Neural cell (in vitro differentiated cells): ENCODE results near the gene GRXCR1. TPM values are rescaled to one million over a fixed set of nuclear protein-coding genes. Genes with fewer than 3 reads are reported as not detected.

Source experiments
- H2AFZ ChIP-seq: fragments of 200-600, 300-800 bp; sonication (generic), shearing (Covaris generic); 2 replicates; pipeline ENCODE4 v1.6.0; 2014; ENCODE audit warnings: low read depth, mild to moderate bottlenecking, antibody characterized with exemption, low read length, moderate library complexity
- H3F3A ChIP-seq: fragments of 200-600 bp; shearing (Covaris generic); 2 replicates; pipeline ENCODE4 v1.6.1; 2016; ENCODE audit warnings: mild to moderate bottlenecking, moderate library complexity, mixed read lengths, antibody characterized with exemption, low read length; ENCODE audit not compliant: insufficient read depth, poor library complexity, severe bottlenecking
- H3K27ac ChIP-seq: fragments of 200-600, 300-800 bp; sonication (generic), shearing (Covaris generic); 2 replicates; pipeline ENCODE4 v1.5.1; 2014; ENCODE audit warnings: mild to moderate bottlenecking, low read length, moderate library complexity
- H3K27me3 ChIP-seq: fragments of 300-800, 200-600 bp; sonication (generic), shearing (Covaris generic); 2 replicates; pipeline ENCODE4 v1.6.0; 2014; ENCODE audit warnings: mild to moderate bottlenecking, low read depth, low read length, moderate library complexity; ENCODE audit not compliant: insufficient read depth
- H3K36me3 ChIP-seq: fragments of 300-800, 200-600 bp; sonication (generic), shearing (Covaris generic); 2 replicates; pipeline ENCODE4 v1.5.1; 2014; ENCODE audit warnings: mild to moderate bottlenecking, antibody characterized with exemption, low read length, moderate library complexity; ENCODE audit not compliant: insufficient read depth
- H3K4me2 ChIP-seq: fragments of 300-800, 200-600 bp; sonication (generic), shearing (Covaris generic); 2 replicates; pipeline ENCODE4 v1.6.0; 2014; ENCODE audit warnings: mild to moderate bottlenecking, low read length
- H3K4me3 ChIP-seq: fragments of 300-800, 200-600 bp; sonication (generic), shearing (Covaris generic); 2 replicates; pipeline ENCODE4 v1.5.1; 2014; ENCODE audit warnings: mild to moderate bottlenecking, low read length, moderate library complexity
- H3K79me2 ChIP-seq: fragments of 200-600 bp; shearing (Covaris generic); replicated peaks from 2 replicates; pipeline ENCODE4 v1.6.0; 2014; ENCODE audit warnings: mild to moderate bottlenecking, low read length, moderate library complexity; ENCODE audit not compliant: insufficient read depth
- H3K9ac ChIP-seq: fragments of 300-800, 200-600 bp; sonication (generic), shearing (Covaris generic); 2 replicates; pipeline ENCODE4 v1.6.1; 2016; ENCODE audit warnings: mild to moderate bottlenecking, low read length, mixed read lengths
- H3K9me2 ChIP-seq: fragments of 200-600 bp; shearing (Covaris generic); 2 replicates; pipeline ENCODE4 v1.6.1; 2016; ENCODE audit warnings: mild to moderate bottlenecking, low read length, mixed read lengths; ENCODE audit not compliant: insufficient read depth
- H3K9me3 ChIP-seq: fragments of 200-600, 300-800 bp; sonication (generic), shearing (Covaris generic); 2 replicates; pipeline ENCODE4 v1.6.1; 2016; ENCODE audit warnings: mild to moderate bottlenecking, mixed run types, low read length, moderate library complexity, mixed read lengths
- H4K20me1 ChIP-seq: fragments of 200-600 bp; shearing (Covaris generic); 2 replicates; pipeline ENCODE4 v1.6.1; 2016; ENCODE audit warnings: mild to moderate bottlenecking, mixed run types; ENCODE audit not compliant: insufficient read depth
- EP300 ChIP-seq: fragments of 450-650 bp; conservative IDR thresholded peaks from 2 replicates; pipeline ENCODE4 v1.6.1; 2014; ENCODE audit warnings: antibody characterized with exemption, mild to moderate bottlenecking, moderate library complexity; ENCODE audit not compliant: poor library complexity, severe bottlenecking
- MXI1 ChIP-seq: fragments of 450-650 bp; conservative IDR thresholded peaks from 2 replicates; pipeline ENCODE4 v1.6.1; 2014; ENCODE audit warnings: antibody characterized with exemption, mild to moderate bottlenecking; ENCODE audit not compliant: poor library complexity, severe bottlenecking
- POLR2AphosphoS5 ChIP-seq: IDR thresholded peaks from 2 replicates; pipeline ENCODE4 v1.6.1; 2012
- RAD21 ChIP-seq: fragments of 450-650 bp; conservative IDR thresholded peaks from 2 replicates; pipeline ENCODE4 v1.6.1; 2014; ENCODE audit warnings: antibody characterized with exemption, mild to moderate bottlenecking, moderate library complexity
- SMC3 ChIP-seq: fragments of 450-650 bp; conservative IDR thresholded peaks from 2 replicates; pipeline ENCODE4 v1.6.1; 2014; ENCODE audit warnings: antibody characterized with exemption, mild to moderate bottlenecking, moderate library complexity; ENCODE audit not compliant: poor library complexity
- TAF1 ChIP-seq: IDR thresholded peaks from 2 replicates; pipeline ENCODE4 v1.6.1; 2012; ENCODE audit warnings: low read depth
- polyA plus RNA-seq: library from polyadenylated mRNA; depleted of rRNA; stranded (reverse); fragments of >200 nt; gene quantifications from 2 replicates; pipeline ENCODE4 v1.2.3, GENCODE V29; 2014
- TF ChIP-seq, protein P1 (sequence below): fragments of 450-650 bp; IDR thresholded peaks from 2 replicates; pipeline ENCODE4 v1.5.1; 2014; ENCODE audit warnings: antibody characterized with exemption, mild to moderate bottlenecking, moderate library complexity; ENCODE audit not compliant: poor library complexity, severe bottlenecking
- TF ChIP-seq, protein P2 (sequence below): IDR thresholded peaks from 2 replicates; pipeline ENCODE4 v1.6.1; 2012; ENCODE audit warnings: borderline replicate concordance

Gene GRXCR1
- polyA plus RNA-seq, 1 donor from 2014 or later: not detected

DNA sequence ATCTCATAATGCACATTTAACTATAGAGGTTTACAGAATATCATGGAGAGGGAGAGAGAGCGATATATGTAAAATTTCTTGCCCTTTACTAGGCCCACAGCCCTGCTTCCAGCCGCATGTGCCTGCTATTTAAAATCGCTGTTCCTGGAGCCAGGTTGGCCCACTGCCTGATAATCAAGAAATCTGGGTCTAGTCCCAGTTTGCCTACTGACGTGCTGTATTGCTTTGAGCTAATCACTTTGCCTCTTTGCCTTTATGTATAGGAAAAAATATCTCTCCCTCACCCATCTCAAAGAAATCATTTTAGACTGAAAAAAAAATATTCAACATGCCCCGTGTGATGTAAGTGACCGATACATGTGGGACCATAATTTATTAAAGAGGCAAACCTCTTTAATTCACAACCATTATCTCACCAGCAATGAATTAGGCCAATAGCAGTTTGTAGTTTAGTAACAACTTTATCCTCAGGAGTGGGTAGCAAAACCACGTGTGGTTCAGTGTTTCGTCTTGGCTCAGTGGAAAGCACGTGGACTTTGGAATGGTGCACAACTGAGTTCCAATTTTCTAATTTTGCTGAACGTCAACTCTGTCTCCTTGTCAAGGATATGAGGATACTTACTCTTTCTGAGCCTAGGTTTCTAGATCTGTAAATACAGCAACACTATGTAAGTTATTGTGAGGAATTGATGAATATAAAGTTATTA is 62.6 kb downstream of the GRXCR1 start:
- no peaks in the 10 kb centered on the region for H3F3A ChIP-seq
- no peak overlapping the region for H2AFZ ChIP-seq
- no peaks in the 10 kb centered on the region for H3K79me2 ChIP-seq
- H3K4me3 ChIP-seq: peak overlapping the region; percentile 50
- no peak overlapping the region for H3K4me2 ChIP-seq
- no peaks in the 10 kb centered on the region for H3K9me2 ChIP-seq
- peak overlapping the region; percentile 85 for H3K27ac ChIP-seq
- H4K20me1 ChIP-seq: no peaks in the 10 kb centered on the region
- H3K9me3 ChIP-seq: no peaks in the 10 kb centered on the region
- no peaks in the 10 kb centered on the region for H3K27me3 ChIP-seq
- peak overlapping the region; percentile 48 for H3K9ac ChIP-seq
- no peaks in the 10 kb centered on the region for H3K36me3 ChIP-seq
- TF ChIP-seq TAF1: no peak
- TF ChIP-seq MXI1: no peak
- TF ChIP-seq POLR2AphosphoS5: no peak

DNA sequence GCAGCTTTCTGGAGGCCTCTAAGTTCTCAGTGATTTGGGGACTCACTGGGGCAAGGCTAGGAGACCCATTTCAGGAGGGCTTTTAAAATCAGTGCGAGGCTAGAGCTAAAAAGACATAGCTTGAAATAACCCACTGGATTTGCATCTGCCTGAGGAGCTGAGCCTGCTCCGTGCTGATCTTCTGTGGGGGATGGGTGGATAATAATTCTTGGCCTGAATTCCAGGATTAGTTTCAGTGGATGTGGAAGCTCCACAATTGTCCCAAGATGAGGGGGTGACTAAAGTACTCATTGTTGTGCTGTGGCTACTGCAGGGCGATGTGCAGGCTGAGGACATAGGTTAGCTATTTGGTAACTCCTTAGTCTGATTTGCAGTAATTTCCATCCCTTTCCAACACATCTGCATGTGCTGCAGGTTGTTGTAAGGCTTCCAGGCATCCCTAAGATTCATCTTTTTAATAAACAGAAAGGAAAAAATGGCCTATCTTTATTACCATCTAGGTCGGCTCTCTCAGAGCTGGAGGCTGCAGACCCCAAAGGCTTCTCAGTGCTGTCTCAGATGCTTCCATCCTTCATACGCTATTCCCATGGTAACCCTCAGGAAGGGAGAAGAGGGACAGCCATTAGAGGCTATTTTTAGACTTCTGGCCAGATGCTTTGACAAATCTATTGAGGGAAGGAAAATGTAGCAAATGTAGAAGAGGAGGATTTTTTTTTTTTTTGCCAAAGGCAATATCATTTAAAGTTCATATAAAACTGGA is 63.4 kb downstream of the GRXCR1 start:
- Histone ChIP-seq H3K27ac (peak overlapping the region; percentile 85), H3K36me3 (no peaks in the 10 kb centered on the region)

DNA sequence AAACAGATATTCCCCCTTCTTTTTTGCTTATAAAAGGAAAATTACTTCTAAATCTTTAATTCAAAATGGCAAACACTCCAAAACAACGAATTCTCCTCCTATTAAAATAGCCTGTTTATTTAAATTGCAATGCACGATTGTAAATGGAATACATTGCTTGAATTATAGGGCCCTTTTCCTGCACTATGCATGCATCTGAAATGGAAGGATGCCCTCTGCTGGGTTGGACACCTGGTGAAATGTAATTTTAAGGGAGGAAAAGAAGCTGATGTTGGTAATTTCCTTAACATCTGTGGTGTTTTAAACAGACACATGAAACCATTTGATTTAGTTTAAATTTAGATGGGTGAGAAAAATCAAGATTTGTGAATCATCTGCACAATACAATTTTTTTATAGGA is 72.8 kb downstream of the GRXCR1 start:
- TF ChIP-seq SMC3: peak; percentile 95
- TF ChIP-seq RAD21: peak; percentile 89
- TF ChIP-seq, protein P1, sequence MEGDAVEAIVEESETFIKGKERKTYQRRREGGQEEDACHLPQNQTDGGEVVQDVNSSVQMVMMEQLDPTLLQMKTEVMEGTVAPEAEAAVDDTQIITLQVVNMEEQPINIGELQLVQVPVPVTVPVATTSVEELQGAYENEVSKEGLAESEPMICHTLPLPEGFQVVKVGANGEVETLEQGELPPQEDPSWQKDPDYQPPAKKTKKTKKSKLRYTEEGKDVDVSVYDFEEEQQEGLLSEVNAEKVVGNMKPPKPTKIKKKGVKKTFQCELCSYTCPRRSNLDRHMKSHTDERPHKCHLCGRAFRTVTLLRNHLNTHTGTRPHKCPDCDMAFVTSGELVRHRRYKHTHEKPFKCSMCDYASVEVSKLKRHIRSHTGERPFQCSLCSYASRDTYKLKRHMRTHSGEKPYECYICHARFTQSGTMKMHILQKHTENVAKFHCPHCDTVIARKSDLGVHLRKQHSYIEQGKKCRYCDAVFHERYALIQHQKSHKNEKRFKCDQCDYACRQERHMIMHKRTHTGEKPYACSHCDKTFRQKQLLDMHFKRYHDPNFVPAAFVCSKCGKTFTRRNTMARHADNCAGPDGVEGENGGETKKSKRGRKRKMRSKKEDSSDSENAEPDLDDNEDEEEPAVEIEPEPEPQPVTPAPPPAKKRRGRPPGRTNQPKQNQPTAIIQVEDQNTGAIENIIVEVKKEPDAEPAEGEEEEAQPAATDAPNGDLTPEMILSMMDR: peak; percentile 82
- no peak for TF ChIP-seq EP300
- Histone ChIP-seq H3F3A (no peaks in the 10 kb centered on the region), H3K9ac (no peak overlapping the region), H3K4me3 (no peak overlapping the region), H3K9me3 (no peaks in the 10 kb centered on the region), H3K9me2 (no peaks in the 10 kb centered on the region), H3K36me3 (no peaks in the 10 kb centered on the region), H3K27ac (no peak overlapping the region), H4K20me1 (no peaks in the 10 kb centered on the region), H3K79me2 (no peaks in the 10 kb centered on the region), H2AFZ (no peak overlapping the region), H3K4me2 (no peak overlapping the region), H3K27me3 (no peaks in the 10 kb centered on the region)

More for the DNA sequence above, 63.4 kb downstream of the GRXCR1 start:
- Histone ChIP-seq H2AFZ (no peak overlapping the region), H3K4me2 (no peak overlapping the region), H4K20me1 (no peaks in the 10 kb centered on the region), H3K4me3 (peak overlapping the region; percentile 50), H3K27me3 (no peaks in the 10 kb centered on the region), H3K79me2 (no peaks in the 10 kb centered on the region), H3F3A (no peaks in the 10 kb centered on the region), H3K9me2 (no peaks in the 10 kb centered on the region), H3K9me3 (no peaks in the 10 kb centered on the region), H3K9ac (peak overlapping the region; percentile 48)
- TF ChIP-seq MXI1: no peak
- TF ChIP-seq EP300: peak; percentile 37
- no peak for TF ChIP-seq TAF1
- TF ChIP-seq SMC3: peak; percentile 14
- TF ChIP-seq RAD21: peak; percentile 38
- TF ChIP-seq, protein P2, sequence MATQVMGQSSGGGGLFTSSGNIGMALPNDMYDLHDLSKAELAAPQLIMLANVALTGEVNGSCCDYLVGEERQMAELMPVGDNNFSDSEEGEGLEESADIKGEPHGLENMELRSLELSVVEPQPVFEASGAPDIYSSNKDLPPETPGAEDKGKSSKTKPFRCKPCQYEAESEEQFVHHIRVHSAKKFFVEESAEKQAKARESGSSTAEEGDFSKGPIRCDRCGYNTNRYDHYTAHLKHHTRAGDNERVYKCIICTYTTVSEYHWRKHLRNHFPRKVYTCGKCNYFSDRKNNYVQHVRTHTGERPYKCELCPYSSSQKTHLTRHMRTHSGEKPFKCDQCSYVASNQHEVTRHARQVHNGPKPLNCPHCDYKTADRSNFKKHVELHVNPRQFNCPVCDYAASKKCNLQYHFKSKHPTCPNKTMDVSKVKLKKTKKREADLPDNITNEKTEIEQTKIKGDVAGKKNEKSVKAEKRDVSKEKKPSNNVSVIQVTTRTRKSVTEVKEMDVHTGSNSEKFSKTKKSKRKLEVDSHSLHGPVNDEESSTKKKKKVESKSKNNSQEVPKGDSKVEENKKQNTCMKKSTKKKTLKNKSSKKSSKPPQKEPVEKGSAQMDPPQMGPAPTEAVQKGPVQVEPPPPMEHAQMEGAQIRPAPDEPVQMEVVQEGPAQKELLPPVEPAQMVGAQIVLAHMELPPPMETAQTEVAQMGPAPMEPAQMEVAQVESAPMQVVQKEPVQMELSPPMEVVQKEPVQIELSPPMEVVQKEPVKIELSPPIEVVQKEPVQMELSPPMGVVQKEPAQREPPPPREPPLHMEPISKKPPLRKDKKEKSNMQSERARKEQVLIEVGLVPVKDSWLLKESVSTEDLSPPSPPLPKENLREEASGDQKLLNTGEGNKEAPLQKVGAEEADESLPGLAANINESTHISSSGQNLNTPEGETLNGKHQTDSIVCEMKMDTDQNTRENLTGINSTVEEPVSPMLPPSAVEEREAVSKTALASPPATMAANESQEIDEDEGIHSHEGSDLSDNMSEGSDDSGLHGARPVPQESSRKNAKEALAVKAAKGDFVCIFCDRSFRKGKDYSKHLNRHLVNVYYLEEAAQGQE: peak; percentile 27
- TF ChIP-seq POLR2AphosphoS5: peak; percentile 18
